A549 (cell line): ENCODE measurements around the gene ILDR2. TPM values are rescaled to one million over a fixed set of nuclear protein-coding genes. Genes with fewer than 3 reads are reported as not detected.
A peak's percentile ranks its signal among the peaks of the same experiment; 100 is the strongest.

Experiments
- ATOH8 ChIP-seq: fragments of 250-450 bp; sonication (Bioruptor Pico); IDR thresholded peaks from 2 replicates; pipeline ENCODE4 v1.5.0; 2020; ENCODE audit warnings: low read depth, mild to moderate bottlenecking, moderate library complexity
- CBX2 ChIP-seq: fragments of 200-600 bp; sonication (generic); IDR thresholded peaks from 2 replicates; pipeline ENCODE4 v1.6.1; 2016; ENCODE audit warnings: low read depth, mild to moderate bottlenecking, borderline replicate concordance
- CEBPB ChIP-seq, 2 experiments: fragments of >200 bp in 1 of 2; sonication (Bioruptor Twin) in 1 of 2; formaldehyde crosslinking in 1 of 2; IDR thresholded peaks; 2 replicates each; pipeline ENCODE4 v1.6.1; 2012 to 2016
- CHD2 ChIP-seq: fragments of 150-350 bp; IDR thresholded peaks from 2 replicates; pipeline ENCODE4 v1.6.1; 2014; ENCODE audit warnings: low read length; ENCODE audit not compliant: partially characterized antibody
- ELK1 ChIP-seq: fragments of 150-350 bp; IDR thresholded peaks from 2 replicates; pipeline ENCODE4 v1.6.1; 2014; ENCODE audit warnings: low read depth, mild to moderate bottlenecking, low read length
- FOSB ChIP-seq: fragments of 250-450 bp; sonication (Bioruptor Pico); IDR thresholded peaks from 2 replicates; pipeline ENCODE4 v1.5.0; 2020; ENCODE audit warnings: mild to moderate bottlenecking, moderate library complexity
- FOXS1 ChIP-seq: fragments of 250-450 bp; sonication (Bioruptor Pico); IDR thresholded peaks from 2 replicates; pipeline ENCODE4 v1.5.0; 2020; ENCODE audit warnings: mild to moderate bottlenecking, moderate library complexity
- HEYL ChIP-seq: fragments of 250-450 bp; sonication (Bioruptor Pico); IDR thresholded peaks from 2 replicates; pipeline ENCODE4 v1.8.0; 2021; ENCODE audit warnings: mild to moderate bottlenecking, moderate library complexity
- HMGXB4 ChIP-seq: fragments of 250-450 bp; sonication (Bioruptor Pico); IDR thresholded peaks from 2 replicates; pipeline ENCODE4 v1.5.0; 2021; ENCODE audit warnings: mild to moderate bottlenecking, moderate library complexity, borderline replicate concordance
- HOXB5 ChIP-seq: fragments of 250-450 bp; sonication (Bioruptor Pico); IDR thresholded peaks from 2 replicates; pipeline ENCODE4 v1.5.0; 2020; ENCODE audit warnings: mild to moderate bottlenecking, moderate library complexity
- JUN ChIP-seq, 2 experiments: fragments of >200 bp; sonication (Bioruptor Twin); formaldehyde crosslinking; IDR thresholded peaks; 2 replicates in 1 of 2; 3 replicates in 1 of 2; pipeline ENCODE4 v1.6.1; 2016 to 2017
- KDM1A ChIP-seq: fragments of 200-600 bp; sonication (generic); IDR thresholded peaks from 2 replicates; pipeline ENCODE4 v1.6.1; 2016; ENCODE audit warnings: low read depth, mild to moderate bottlenecking
- MAFK ChIP-seq: fragments of 450-650 bp; IDR thresholded peaks from 2 replicates; pipeline ENCODE4 v1.6.1; 2014; ENCODE audit not compliant: partially characterized antibody
- PBX3 ChIP-seq: IDR thresholded peaks from 2 replicates; pipeline ENCODE4 v1.6.1; 2012
- PHF8 ChIP-seq: fragments of 200-600 bp; sonication (generic); IDR thresholded peaks from 2 replicates; pipeline ENCODE4 v1.6.1; 2016; ENCODE audit warnings: low read depth, mild to moderate bottlenecking, antibody characterized with exemption, moderate library complexity, borderline replicate concordance
- POLR2A ChIP-seq: IDR thresholded peaks from 2 replicates; pipeline ENCODE4 v1.6.1; 2012; ENCODE audit warnings: mild to moderate bottlenecking, low read length
- RAD21 ChIP-seq, 2 experiments: fragments of >200 bp in 1 of 2; sonication (Bioruptor Twin) in 1 of 2; formaldehyde crosslinking in 1 of 2; IDR thresholded peaks in 1 of 2; conservative IDR thresholded peaks in 1 of 2; 2 replicates in 1 of 2; 3 replicates in 1 of 2; pipeline ENCODE4 v1.6.1; 2012 to 2018; ENCODE audit warnings: inconsistent platforms in 1 of 2
- USF2 ChIP-seq: fragments of 450-650 bp; IDR thresholded peaks from 2 replicates; pipeline ENCODE4 v1.6.1; 2014; ENCODE audit warnings: antibody characterized with exemption
- polyA plus RNA-seq, 4 experiments: library from polyadenylated mRNA; depleted of rRNA in 3 of 4; stranded (reverse); fragments of >200 nt; fragmentation: RNase III in 1 of 4; extraction: RNeasy Plus Mini Kit Qiagen cat#74134 plus additional on column Dnase treatment in 1 of 4; gene quantifications; 2 replicates in 3 of 4; 3 replicates in 1 of 4; pipeline ENCODE4 v1.2.3, GENCODE V29; 2011 to 2017
- TF ChIP-seq, protein P1 (sequence below): fragments of 200-600 bp; sonication (generic); IDR thresholded peaks from 2 replicates; pipeline ENCODE4 v1.6.1; 2016; ENCODE audit warnings: antibody characterized with exemption, mild to moderate bottlenecking, moderate library complexity
- TF ChIP-seq, protein P2 (sequence below): IDR thresholded peaks from 2 replicates; pipeline ENCODE4 v1.6.1; 2012
- TF ChIP-seq, protein P3 (sequence below): IDR thresholded peaks from 2 replicates; pipeline ENCODE4 v1.6.1; 2012; ENCODE audit warnings: low read depth, borderline replicate concordance

Gene ILDR2
- polyA plus RNA-seq, 2 of the 4 experiments (the other 2 are of a cell fraction): 0.04 TPM; not detected in 1

DNA sequence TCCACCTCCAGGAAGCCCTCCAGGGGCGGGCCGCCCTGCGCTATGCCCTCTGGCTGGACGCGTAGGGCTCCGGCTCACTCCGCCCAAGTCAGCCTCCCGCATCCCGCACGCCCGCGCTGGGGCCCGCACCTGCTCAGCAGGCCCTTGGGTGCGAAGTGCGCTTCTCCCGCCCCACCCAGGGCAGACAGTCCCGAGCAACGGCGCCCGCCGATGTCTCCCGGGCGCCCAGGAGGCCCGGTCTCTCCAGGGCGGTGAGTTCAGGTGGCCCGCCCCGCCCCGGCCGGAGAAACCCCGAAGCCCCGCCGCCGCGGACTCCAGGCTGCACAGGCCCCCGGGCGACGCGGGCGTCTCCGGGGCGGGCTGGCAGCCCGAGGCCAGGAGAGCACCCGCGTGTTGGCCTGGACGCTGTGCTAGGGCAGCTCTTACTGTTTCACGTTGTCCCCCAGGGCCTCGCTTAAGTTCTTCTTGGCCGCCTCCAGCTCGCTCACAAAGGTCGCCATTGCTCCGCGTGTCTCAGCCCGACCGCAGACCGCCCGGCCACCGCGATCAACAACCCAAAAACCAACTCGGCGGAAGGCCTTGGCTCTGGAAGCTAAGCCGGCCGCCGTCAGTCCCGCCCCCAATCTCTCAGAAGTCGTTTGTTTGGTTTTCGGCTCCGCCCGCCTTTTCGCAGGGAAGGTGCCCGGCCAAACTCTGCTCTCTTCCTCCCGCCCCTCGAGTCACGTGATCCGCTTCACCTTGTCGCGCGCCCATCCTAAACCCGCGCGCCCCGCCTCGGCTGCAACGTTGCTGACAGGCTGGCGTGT, 99.4 kb downstream of the ILDR2 start, which contains the start of gene TADA1 (continued):
- TF ChIP-seq, protein P1, sequence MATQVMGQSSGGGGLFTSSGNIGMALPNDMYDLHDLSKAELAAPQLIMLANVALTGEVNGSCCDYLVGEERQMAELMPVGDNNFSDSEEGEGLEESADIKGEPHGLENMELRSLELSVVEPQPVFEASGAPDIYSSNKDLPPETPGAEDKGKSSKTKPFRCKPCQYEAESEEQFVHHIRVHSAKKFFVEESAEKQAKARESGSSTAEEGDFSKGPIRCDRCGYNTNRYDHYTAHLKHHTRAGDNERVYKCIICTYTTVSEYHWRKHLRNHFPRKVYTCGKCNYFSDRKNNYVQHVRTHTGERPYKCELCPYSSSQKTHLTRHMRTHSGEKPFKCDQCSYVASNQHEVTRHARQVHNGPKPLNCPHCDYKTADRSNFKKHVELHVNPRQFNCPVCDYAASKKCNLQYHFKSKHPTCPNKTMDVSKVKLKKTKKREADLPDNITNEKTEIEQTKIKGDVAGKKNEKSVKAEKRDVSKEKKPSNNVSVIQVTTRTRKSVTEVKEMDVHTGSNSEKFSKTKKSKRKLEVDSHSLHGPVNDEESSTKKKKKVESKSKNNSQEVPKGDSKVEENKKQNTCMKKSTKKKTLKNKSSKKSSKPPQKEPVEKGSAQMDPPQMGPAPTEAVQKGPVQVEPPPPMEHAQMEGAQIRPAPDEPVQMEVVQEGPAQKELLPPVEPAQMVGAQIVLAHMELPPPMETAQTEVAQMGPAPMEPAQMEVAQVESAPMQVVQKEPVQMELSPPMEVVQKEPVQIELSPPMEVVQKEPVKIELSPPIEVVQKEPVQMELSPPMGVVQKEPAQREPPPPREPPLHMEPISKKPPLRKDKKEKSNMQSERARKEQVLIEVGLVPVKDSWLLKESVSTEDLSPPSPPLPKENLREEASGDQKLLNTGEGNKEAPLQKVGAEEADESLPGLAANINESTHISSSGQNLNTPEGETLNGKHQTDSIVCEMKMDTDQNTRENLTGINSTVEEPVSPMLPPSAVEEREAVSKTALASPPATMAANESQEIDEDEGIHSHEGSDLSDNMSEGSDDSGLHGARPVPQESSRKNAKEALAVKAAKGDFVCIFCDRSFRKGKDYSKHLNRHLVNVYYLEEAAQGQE: no peak
- TF ChIP-seq FOXS1 (CRISPR knock-in tag) (0 out of 2 replicates have a peak, but pooled peaks have one; percentile 9), FOSB (CRISPR knock-in tag) (no peak), KDM1A (0 out of 2 replicates have a peak, but pooled peaks have one; percentile 1), PHF8 (peak; percentile 91), PBX3 (no peak), HMGXB4 (CRISPR knock-in tag) (0 out of 2 replicates have a peak, but pooled peaks have one; percentile 83), MAFK (no peak), CEBPB (IDR thresholded peaks at IDR 0.05) (no peak), JUN (IDR thresholded peaks at IDR 0.05) (peak in 1 of 2 experiments; percentile 84; a peak in 3 of 5 replicates), HOXB5 (0 out of 2 replicates have a peak, but pooled peaks have one; percentile 11), USF2 (peak; percentile 97), RAD21 (conservative IDR thresholded peaks at IDR 0.05 in 1 of 2, IDR thresholded peaks at IDR 0.05 in 1 of 2) (no peak), POLR2A (peak; percentile 60), CHD2 (no peak), ATOH8 (CRISPR knock-in tag) (no peak), ELK1 (no peak), CBX2 (no peak), HEYL (CRISPR knock-in tag) (no peak)
- TF ChIP-seq, protein P2, sequence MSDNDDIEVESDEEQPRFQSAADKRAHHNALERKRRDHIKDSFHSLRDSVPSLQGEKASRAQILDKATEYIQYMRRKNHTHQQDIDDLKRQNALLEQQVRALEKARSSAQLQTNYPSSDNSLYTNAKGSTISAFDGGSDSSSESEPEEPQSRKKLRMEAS: peak; percentile 90
- TF ChIP-seq, protein P3, sequence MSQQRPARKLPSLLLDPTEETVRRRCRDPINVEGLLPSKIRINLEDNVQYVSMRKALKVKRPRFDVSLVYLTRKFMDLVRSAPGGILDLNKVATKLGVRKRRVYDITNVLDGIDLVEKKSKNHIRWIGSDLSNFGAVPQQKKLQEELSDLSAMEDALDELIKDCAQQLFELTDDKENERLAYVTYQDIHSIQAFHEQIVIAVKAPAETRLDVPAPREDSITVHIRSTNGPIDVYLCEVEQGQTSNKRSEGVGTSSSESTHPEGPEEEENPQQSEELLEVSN: peak; percentile 84
